ENCODE data around the gene RFPL2.

The RFPL2 gene

GRCh38 chr22:32204856-32205722 lies at the start of gene RFPL2:
RFPL2 (minus strand) TSS chr22:32205073; CDS start chr22:32202451, 2,622 bp downstream.
- DNase-seq: peak; percentile 43 to 50

- DNase-seq: no peak
These were observed 44.4 kb upstream of the RFPL2 start for GRCh38 chr22:32249231-32249630.

GRCh38 chr22:32248276-32248675 lies 43.4 kb upstream of the RFPL2 start:
- no peak for DNase-seq

- no peak for DNase-seq
These were observed 41.3 kb upstream of the RFPL2 start for GRCh38 chr22:32246166-32246565.

- no peak for DNase-seq
These were observed 40.2 kb upstream of the RFPL2 start for GRCh38 chr22:32245042-32245441.

- no peak for DNase-seq
These were observed 39.7 kb upstream of the RFPL2 start for GRCh38 chr22:32244547-32244946.

- no peak for DNase-seq
These were observed 35.6 kb upstream of the RFPL2 start for GRCh38 chr22:32240461-32240860.

GRCh38 chr22:32237906-32238305 lies 33.0 kb upstream of the RFPL2 start:
- no peak for DNase-seq

- DNase-seq: no peak
These were observed 32.1 kb upstream of the RFPL2 start for GRCh38 chr22:32236970-32237369.

GRCh38 chr22:32233091-32233490 lies 28.2 kb upstream of the RFPL2 start:
- no peak for DNase-seq

GRCh38 chr22:32232191-32232830 lies 27.4 kb upstream of the RFPL2 start:
- DNase-seq: no peak

GRCh38 chr22:32226326-32227104 lies 21.6 kb upstream of the RFPL2 start:
- DNase-seq: no peak

- no peak for DNase-seq
These were observed 18.1 kb upstream of the RFPL2 start for GRCh38 chr22:32222991-32223390.

- DNase-seq: no peak
These were observed 14.2 kb upstream of the RFPL2 start for GRCh38 chr22:32219026-32219425.

- no peak for DNase-seq
These were observed 13.6 kb upstream of the RFPL2 start for GRCh38 chr22:32218470-32218869.

- DNase-seq: no peak
These were observed 12.6 kb upstream of the RFPL2 start for GRCh38 chr22:32217465-32217864.

- no peak for DNase-seq
These were observed 12.0 kb upstream of the RFPL2 start for GRCh38 chr22:32216911-32217310.

- DNase-seq: no peak
These were observed 6.1 kb upstream of the RFPL2 start for GRCh38 chr22:32211011-32211410.

GRCh38 chr22:32208681-32209080 lies 3.8 kb upstream of the RFPL2 start:
- no peak for DNase-seq

- no peak for DNase-seq
These were observed 3.2 kb upstream of the RFPL2 start for GRCh38 chr22:32207971-32208480.

- DNase-seq: peak; percentile 39 to 49
These were observed 2.2 kb upstream of the RFPL2 start for GRCh38 chr22:32206774-32207758.

All from activated T-cell treated with anti-CD3 and anti-CD28 coated beads, Interleukin-2, amount 50 U/mL, for 48 hours (primary cell).